Measurements from ENCODE around the gene EHMT2.
"Not testable (repeated sequence)": the region's sequence is repeated elsewhere in the genome, so short reads cannot be mapped to it uniquely, and the experiment has no call there.

The EHMT2 gene

GRCh38 chr6:31878726-31879125, 18.8 kb downstream of the EHMT2 start, which contains the start of gene SLC44A4:
Gene SLC44A4, minus strand, starts transcription at chr6:31878997. Its CDS starts 17 bp downstream, at chr6:31878980.
- H3K4me1 ChIP-seq = no peaks in the 10 kb centered on the region
- H3K9me3 ChIP-seq = no peaks in the 10 kb centered on the region
- no peak for DNase-seq (ENCODE audit: low spot score in 2 of 2)
- in situ Hi-C loops (cut with MboI; ENCODE audit: low sequenced_read_pairs) = no loop called here
- no peaks in the 10 kb centered on the region for H3K27me3 ChIP-seq (ENCODE audit: low read depth)
- peaks cover 38% of the 10 kb centered on the region for H3K36me3 ChIP-seq (replicated peaks)
- no peak within 1 kb of the TSS for H3K4me3 ChIP-seq

DNA sequence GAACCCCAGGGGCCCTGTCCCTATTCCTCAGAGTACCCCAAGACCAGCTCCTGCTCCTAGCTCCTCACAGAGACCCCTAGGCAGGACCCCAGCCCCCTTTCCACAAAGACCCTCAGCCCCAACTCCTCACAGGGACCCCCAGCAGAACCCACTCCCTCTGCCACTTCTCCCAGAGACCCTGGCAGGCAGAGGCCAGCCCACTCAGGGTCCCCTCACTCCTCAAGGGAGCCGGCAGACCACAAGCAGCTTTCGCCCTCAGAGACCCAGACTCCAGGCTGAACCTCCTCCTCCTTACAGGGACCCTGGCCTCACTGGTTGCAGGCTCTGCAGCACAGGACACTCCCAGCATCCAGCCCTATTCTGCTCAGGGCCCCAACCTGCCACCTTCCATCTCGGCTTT, 19.3 kb downstream of the EHMT2 start:
- H3K4me3 ChIP-seq = no peak overlapping the region

DNA sequence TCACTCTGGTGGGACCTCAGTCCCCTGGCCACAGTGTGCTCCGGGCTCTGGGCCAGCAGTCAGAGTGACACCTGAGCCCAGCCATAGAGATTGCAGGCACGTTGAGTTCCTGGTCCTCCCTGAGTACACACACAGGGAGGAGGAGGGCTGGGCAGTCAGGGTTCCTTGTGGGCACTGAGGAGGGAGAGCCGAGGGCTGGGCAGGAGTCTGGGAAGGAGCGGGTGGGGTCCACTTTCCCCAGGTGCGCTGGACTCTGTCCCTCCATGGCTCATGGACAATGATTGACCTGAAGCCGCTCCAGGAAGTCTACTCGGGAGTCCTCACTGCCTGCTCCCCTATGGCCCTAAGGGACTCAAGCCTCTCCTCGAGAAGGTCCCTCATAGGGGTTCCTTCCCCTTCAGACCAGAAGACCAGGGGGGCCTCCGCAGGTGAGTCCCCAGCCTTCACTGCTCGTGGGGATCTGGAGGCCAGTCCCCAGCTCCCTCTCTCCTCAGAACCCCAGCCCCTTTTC, 19.8 kb downstream of the EHMT2 start:
- H3K4me1 ChIP-seq = no peaks in the 10 kb centered on the region
- in situ Hi-C loops (cut with MboI; ENCODE audit: low sequenced_read_pairs) = no loop called here
- H3K27me3 ChIP-seq (ENCODE audit: low read depth) = no peaks in the 10 kb centered on the region
- DNase-seq (ENCODE audit: low spot score in 2 of 2) = no peak
- H3K36me3 ChIP-seq (replicated peaks) = peaks cover 28% of the 10 kb centered on the region
- no peaks in the 10 kb centered on the region for H3K9me3 ChIP-seq
- H3K4me3 ChIP-seq = no peak overlapping the region

More for the DNA sequence above, 19.3 kb downstream of the EHMT2 start:
- H3K9me3 ChIP-seq = no peaks in the 10 kb centered on the region
- H3K36me3 ChIP-seq (replicated peaks) = peaks cover 33% of the 10 kb centered on the region
- no peaks in the 10 kb centered on the region for H3K4me1 ChIP-seq
- in situ Hi-C loops (cut with MboI; ENCODE audit: low sequenced_read_pairs) = no loop called here
- no peaks in the 10 kb centered on the region for H3K27me3 ChIP-seq (ENCODE audit: low read depth)
- DNase-seq (ENCODE audit: low spot score in 2 of 2) = no peak

DNA sequence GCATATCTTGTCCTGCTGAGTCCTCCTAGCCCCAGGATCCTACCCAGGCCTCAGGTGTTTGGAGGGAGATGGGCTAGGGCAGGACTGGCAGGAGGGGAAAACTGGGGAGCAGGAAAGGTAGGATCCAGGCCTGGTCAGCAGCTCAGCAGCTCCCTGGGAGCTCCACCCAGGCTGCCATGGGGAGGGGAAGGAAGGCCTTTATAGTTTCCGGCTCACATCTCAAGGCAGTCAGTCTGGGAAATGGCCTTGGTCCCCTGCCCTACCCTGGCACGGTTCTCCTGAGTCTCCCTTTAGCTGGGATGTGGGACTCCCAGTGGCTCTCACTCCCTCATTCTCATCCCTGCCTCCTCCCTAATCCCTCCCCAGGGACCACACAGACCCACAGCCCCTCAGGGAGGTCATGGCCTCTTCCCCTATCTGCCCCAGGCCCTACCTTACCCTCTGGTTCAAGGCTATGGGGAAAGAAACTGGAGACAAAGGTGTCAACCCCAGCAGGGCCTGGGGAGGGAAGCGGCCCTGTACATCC, 20.3 kb downstream of the EHMT2 start:
- in situ Hi-C loops (cut with MboI; ENCODE audit: low sequenced_read_pairs) = no loop called here
- peaks cover 23% of the 10 kb centered on the region for H3K36me3 ChIP-seq (replicated peaks)
- H3K9me3 ChIP-seq = no peaks in the 10 kb centered on the region
- no peaks in the 10 kb centered on the region for H3K27me3 ChIP-seq (ENCODE audit: low read depth)
- no peak overlapping the region for H3K4me3 ChIP-seq
- H3K4me1 ChIP-seq = no peaks in the 10 kb centered on the region
- DNase-seq (ENCODE audit: low spot score in 2 of 2) = no peak

GRCh38 chr6:31876357-31876756, 21.1 kb downstream of the EHMT2 start:
- Histone ChIP-seq H3K4me3 (no peak overlapping the region), H3K9me3 (no peaks in the 10 kb centered on the region), H3K36me3 (replicated peaks) (peaks cover 17% of the 10 kb centered on the region), H3K4me1 (no peaks in the 10 kb centered on the region), H3K27me3 (ENCODE audit: low read depth) (no peaks in the 10 kb centered on the region)
- in situ Hi-C loops (cut with MboI; ENCODE audit: low sequenced_read_pairs) = no loop called here
- DNase-seq (ENCODE audit: low spot score in 2 of 2) = no peak

- Histone ChIP-seq H3K9me3 (no peaks in the 10 kb centered on the region), H3K4me3 (no peak overlapping the region), H3K36me3 (replicated peaks) (peaks cover 12% of the 10 kb centered on the region), H3K27me3 (ENCODE audit: low read depth) (no peaks in the 10 kb centered on the region), H3K4me1 (no peaks in the 10 kb centered on the region)
- in situ Hi-C loops (cut with MboI; ENCODE audit: low sequenced_read_pairs) = no loop called here
- no peak for DNase-seq (ENCODE audit: low spot score in 2 of 2)
Observed at GRCh38 chr6:31875877-31876276, 21.6 kb downstream of the EHMT2 start.

GRCh38 chr6:31874836-31875572, 22.5 kb downstream of the EHMT2 start:
- DNase-seq (ENCODE audit: low spot score in 2 of 2) = no peak
- Histone ChIP-seq H3K4me3 (no peak overlapping the region), H3K9me3 (no peaks in the 10 kb centered on the region), H3K27me3 (ENCODE audit: low read depth) (no peaks in the 10 kb centered on the region), H3K36me3 (replicated peaks) (peaks cover 4% of the 10 kb centered on the region), H3K4me1 (no peaks in the 10 kb centered on the region)
- in situ Hi-C loops (cut with MboI; ENCODE audit: low sequenced_read_pairs) = no loop called here

DNA sequence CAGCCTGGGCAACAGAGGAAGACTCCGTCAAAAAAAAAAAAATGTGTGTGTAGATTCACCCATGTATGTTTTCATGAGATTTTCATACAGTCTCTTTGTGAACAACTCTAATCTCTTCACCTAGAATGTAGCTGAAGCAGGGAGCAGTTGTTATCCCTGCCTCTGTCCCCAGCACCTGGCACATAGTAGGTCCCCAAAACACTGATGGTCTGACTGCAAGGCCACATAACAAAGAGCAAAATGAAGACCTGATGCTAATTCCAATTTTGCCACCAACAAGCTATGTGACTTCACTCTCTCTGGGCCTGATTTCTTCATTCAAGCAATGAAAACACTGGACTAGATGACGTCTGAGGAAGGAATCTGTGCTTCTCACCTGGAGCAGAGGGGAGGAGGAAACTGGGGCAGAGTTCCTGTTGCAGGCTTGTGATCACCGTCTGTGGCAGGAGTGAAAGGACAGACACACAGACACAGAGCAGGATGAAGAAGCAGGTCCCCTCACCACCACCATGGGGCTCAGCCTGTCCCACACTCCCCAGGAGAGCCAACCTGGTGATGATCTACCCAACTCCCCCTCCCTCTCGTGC, 23.3 kb downstream of the EHMT2 start:
- no peak for DNase-seq (ENCODE audit: low spot score in 2 of 2)
- Histone ChIP-seq H3K36me3 (replicated peaks) (no peaks in the 10 kb centered on the region), H3K27me3 (ENCODE audit: low read depth) (no peaks in the 10 kb centered on the region), H3K9me3 (no peaks in the 10 kb centered on the region), H3K4me3 (no peak overlapping the region), H3K4me1 (no peaks in the 10 kb centered on the region)
- in situ Hi-C loops (cut with MboI; ENCODE audit: low sequenced_read_pairs) = no loop called here

- in situ Hi-C loops (cut with MboI; ENCODE audit: low sequenced_read_pairs) = no loop called here
- Histone ChIP-seq H3K4me1 (no peaks in the 10 kb centered on the region), H3K9me3 (no peaks in the 10 kb centered on the region), H3K4me3 (no peak overlapping the region), H3K36me3 (replicated peaks) (no peaks in the 10 kb centered on the region), H3K27me3 (ENCODE audit: low read depth) (no peaks in the 10 kb centered on the region)
- no peak for DNase-seq (ENCODE audit: low spot score in 2 of 2)
Observed at GRCh38 chr6:31871046-31871659, 26.3 kb downstream of the EHMT2 start.

- in situ Hi-C loops (cut with MboI; ENCODE audit: low sequenced_read_pairs) = no loop called here
- H3K9me3 ChIP-seq = no peaks in the 10 kb centered on the region
- H3K36me3 ChIP-seq (replicated peaks) = no peaks in the 10 kb centered on the region
- H3K4me3 ChIP-seq = no peak overlapping the region
- H3K4me1 ChIP-seq = no peaks in the 10 kb centered on the region
- no peak for DNase-seq (ENCODE audit: low spot score in 2 of 2)
- H3K27me3 ChIP-seq (ENCODE audit: low read depth) = no peaks in the 10 kb centered on the region
Observed at GRCh38 chr6:31870385-31870921, 27.0 kb downstream of the EHMT2 start.

DNA sequence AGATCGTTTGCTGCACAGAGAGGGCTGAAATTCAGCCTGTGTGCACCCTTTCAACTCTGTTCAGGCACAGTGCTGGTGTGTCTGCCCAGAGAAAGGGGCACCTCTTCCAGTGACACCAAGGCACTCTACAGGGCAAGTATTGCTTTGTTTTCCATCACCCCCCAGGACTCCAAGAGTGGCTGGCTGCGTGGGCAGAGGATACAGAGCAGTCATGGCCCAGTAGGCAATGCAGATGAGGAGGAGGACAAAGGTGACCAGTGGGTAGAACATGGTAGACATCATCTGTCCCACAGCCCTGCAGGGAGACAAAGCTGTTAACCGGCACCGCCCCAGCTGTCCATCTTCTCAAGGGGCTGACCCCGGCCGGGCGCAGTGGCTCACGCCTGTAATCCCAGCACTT, 28.2 kb downstream of the EHMT2 start:
- Histone ChIP-seq H3K27me3 (ENCODE audit: low read depth) (no peaks in the 10 kb centered on the region), H3K4me1 (peaks cover under 1% of the 10 kb centered on the region; the same call in 1 of the 2 replicates), H3K4me3 (no peak overlapping the region), H3K9me3 (no peaks in the 10 kb centered on the region), H3K36me3 (replicated peaks) (no peaks in the 10 kb centered on the region)
- no peak for DNase-seq (ENCODE audit: low spot score in 2 of 2)
- in situ Hi-C loops (cut with MboI; ENCODE audit: low sequenced_read_pairs) = no loop called here

GRCh38 chr6:31868658-31868971, 28.9 kb downstream of the EHMT2 start:
- H3K9me3 ChIP-seq; H3K4me3 ChIP-seq; H3K36me3 ChIP-seq (replicated peaks); H3K27me3 ChIP-seq (ENCODE audit: low read depth); in situ Hi-C loops (cut with MboI; ENCODE audit: low sequenced_read_pairs); H3K4me1 ChIP-seq; DNase-seq (ENCODE audit: low spot score in 2 of 2): not testable (repeated sequence)

DNA sequence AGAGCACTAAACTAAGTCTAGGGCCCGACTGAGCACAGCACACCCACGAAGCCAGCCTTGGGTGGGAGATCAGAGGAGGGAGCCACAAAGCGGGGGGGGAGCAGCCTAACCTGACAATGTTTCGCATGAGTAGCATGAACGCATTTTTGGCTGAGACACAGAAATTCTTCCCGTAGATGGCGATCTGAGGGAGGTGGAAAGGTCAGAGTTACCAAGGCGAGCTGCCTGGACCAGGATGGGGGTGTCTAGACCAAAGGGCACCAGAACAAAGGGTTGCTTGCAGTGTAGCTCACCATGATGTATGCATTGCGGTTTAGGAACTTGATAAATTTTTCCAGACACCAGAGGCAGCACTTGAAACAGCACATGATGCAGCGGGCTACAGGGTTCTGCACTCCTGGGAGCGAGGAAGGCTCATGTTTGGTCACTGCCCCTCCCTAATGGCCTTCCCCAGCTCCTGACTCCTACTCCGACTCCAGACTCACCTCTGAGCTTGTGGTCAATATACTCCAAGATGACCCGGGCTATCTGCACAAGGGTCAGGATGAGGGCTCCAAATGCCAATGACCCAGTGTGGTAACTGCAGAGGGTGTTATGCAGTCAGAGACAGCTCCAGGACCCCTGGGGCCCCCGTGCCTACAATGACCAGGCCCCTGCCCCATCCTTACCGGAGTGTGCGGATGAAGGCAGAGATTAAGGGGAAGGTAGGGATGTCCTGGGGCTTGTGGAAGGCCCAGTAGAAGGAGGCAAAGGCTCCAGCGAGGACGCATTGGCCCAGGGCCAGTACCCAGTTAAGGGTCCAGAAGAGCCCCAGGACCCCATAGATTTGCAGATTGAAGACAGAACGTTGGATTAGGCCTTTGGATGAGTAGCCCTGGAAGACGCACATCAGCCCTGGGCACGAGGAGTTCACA, 32.0 kb downstream of the EHMT2 start:
- DNase-seq (ENCODE audit: low spot score in 2 of 2) = no peak
- Histone ChIP-seq H3K4me1 (peaks cover 7% of the 10 kb centered on the region; the same call in 1 of the 2 replicates), H3K4me3 (no peak overlapping the region), H3K9me3 (no peaks in the 10 kb centered on the region), H3K36me3 (replicated peaks) (no peaks in the 10 kb centered on the region), H3K27me3 (ENCODE audit: low read depth) (no peaks in the 10 kb centered on the region)
- in situ Hi-C loops (cut with MboI; ENCODE audit: low sequenced_read_pairs) = no loop called here
